HUES64 (cell line): Measurements from ENCODE around the gene POM121L2. TPM values are rescaled to one million over a fixed set of nuclear protein-coding genes. Genes with fewer than 3 reads are reported as not detected.
A peak's percentile ranks its signal among the peaks of the same experiment; 100 is the strongest.

Experiments
- H3K27ac ChIP-seq: 2 replicates; pipeline ENCODE4 v1.7.0; 2013; ENCODE audit warnings: low read depth, low read length, inconsistent platforms
- H3K27me3 ChIP-seq: 2 replicates; pipeline ENCODE4 v1.6.1; 2013; ENCODE audit warnings: mild to moderate bottlenecking, low read length; ENCODE audit not compliant: insufficient read depth
- H3K36me3 ChIP-seq: 2 replicates; pipeline ENCODE4 v1.6.1; 2013; ENCODE audit warnings: mild to moderate bottlenecking, low read length; ENCODE audit not compliant: insufficient read depth
- H3K4me1 ChIP-seq: 2 replicates; pipeline ENCODE4 v1.6.1; 2013; ENCODE audit warnings: mild to moderate bottlenecking, low read length, moderate library complexity; ENCODE audit not compliant: insufficient read depth
- H3K4me3 ChIP-seq: 2 replicates; pipeline ENCODE4 v1.5.1; 2013; ENCODE audit warnings: mild to moderate bottlenecking, low read length, moderate library complexity
- H3K9ac ChIP-seq: 2 replicates; pipeline ENCODE4 v1.6.1; 2013; ENCODE audit warnings: mild to moderate bottlenecking, low read depth, low read length
- H3K9me3 ChIP-seq: 2 replicates; pipeline ENCODE4 v1.6.1; 2013; ENCODE audit warnings: low read depth, low read length; ENCODE audit not compliant: insufficient read depth
- WGBS: fragments of 150-250, 120-280 bp; methylation state at CpG from one replicate; pipeline ENCODE4 v1.1.7; 2013; ENCODE audit warnings: missing lambda C conversion rate; 5-methylcytosine and 5-hydroxymethylcytosine counted together
- polyA plus RNA-seq, 2 experiments: library from polyadenylated mRNA; stranded (reverse); fragments of 50-300 nt; gene quantifications; one replicate each; pipeline ENCODE4 v1.2.3, GENCODE V29; 2013

POM121L2 gene
- not detected for polyA plus RNA-seq (2013, experiment 1 of 2)
- polyA plus RNA-seq (2013, experiment 2 of 2) = not detected

GRCh38 chr6:27312146-27312949 is at the start of gene POM121L2:
TSS of gene POM121L2 (minus strand) at chr6:27312273. CDS start at chr6:27312170, 103 bp downstream.
- H3K36me3 ChIP-seq = no peaks in the 10 kb centered on the region
- peaks cover 65% of the 10 kb centered on the region for H3K27me3 ChIP-seq
- 1% methylated on average over 64 of the region's 64 CpGs for WGBS
- H3K27ac ChIP-seq = no peak within 1 kb of the TSS
- peak within 1 kb of the TSS; percentile 67 for H3K4me3 ChIP-seq
- no peak within 1 kb of the TSS for H3K9ac ChIP-seq
- no peaks in the 10 kb centered on the region; the same call in 1 of the 2 replicates for H3K9me3 ChIP-seq
- 0 out of 2 replicates have a peak, but pooled peaks cover 2% of the 10 kb centered on the region for H3K4me1 ChIP-seq

GRCh38 chr6:27359231-27359630 is 47.2 kb upstream of the POM121L2 start:
- Histone ChIP-seq H3K4me1 (no peaks in the 10 kb centered on the region), H3K36me3 (peaks cover 38% of the 10 kb centered on the region), H3K27ac (no peak overlapping the region), H3K4me3 (no peak overlapping the region), H3K27me3 (no peaks in the 10 kb centered on the region), H3K9ac (no peak overlapping the region), H3K9me3 (peaks cover 46% of the 10 kb centered on the region)
- no CpG with 5 or more reads among the region's 1 CpG for whole genome bisulfite sequencing

GRCh38 chr6:27358786-27359185 is 46.7 kb upstream of the POM121L2 start:
- Histone ChIP-seq H3K9me3 (peaks cover 46% of the 10 kb centered on the region), H3K27ac (no peak overlapping the region), H3K4me1 (no peaks in the 10 kb centered on the region), H3K36me3 (peaks cover 38% of the 10 kb centered on the region), H3K27me3 (no peaks in the 10 kb centered on the region), H3K4me3 (no peak overlapping the region), H3K9ac (no peak overlapping the region)
- WGBS = 80% methylated on average over 1 of the region's 2 CpGs

GRCh38 chr6:27352850-27353249 is 40.8 kb upstream of the POM121L2 start:
- Histone ChIP-seq H3K9ac (no peak overlapping the region), H3K36me3 (no peaks in the 10 kb centered on the region), H3K27ac (no peak overlapping the region), H3K4me3 (no peak overlapping the region), H3K27me3 (no peaks in the 10 kb centered on the region), H3K4me1 (no peaks in the 10 kb centered on the region), H3K9me3 (peaks cover 11% of the 10 kb centered on the region)
- 95% methylated on average over 3 of the region's 4 CpGs for WGBS

- Histone ChIP-seq H3K4me1 (no peaks in the 10 kb centered on the region; the same call in 1 of the 2 replicates), H3K4me3 (peak overlapping the region; percentile 89; the same call in 1 of the 2 replicates), H3K9me3 (no peaks in the 10 kb centered on the region), H3K36me3 (no peaks in the 10 kb centered on the region), H3K27me3 (peaks cover 8% of the 10 kb centered on the region; the same call in 1 of the 2 replicates), H3K27ac (no peak overlapping the region), H3K9ac (no peak overlapping the region)
- WGBS = 93% methylated on average over 10 of the region's 10 CpGs
These were observed 22.1 kb upstream of the POM121L2 start for GRCh38 chr6:27334141-27334540.

- Histone ChIP-seq H3K4me1 (no peaks in the 10 kb centered on the region; the same call in 1 of the 2 replicates), H3K9me3 (no peaks in the 10 kb centered on the region), H3K4me3 (peak overlapping the region; percentile 89), H3K36me3 (no peaks in the 10 kb centered on the region), H3K9ac (no peak overlapping the region), H3K27ac (no peak overlapping the region), H3K27me3 (peaks cover 8% of the 10 kb centered on the region; the same call in 1 of the 2 replicates)
- 74% methylated on average over 3 of the region's 3 CpGs for WGBS
These were observed 21.6 kb upstream of the POM121L2 start for GRCh38 chr6:27333642-27334040.

- WGBS = 8% methylated on average over 30 of the region's 32 CpGs
- no peak overlapping the region for H3K27ac ChIP-seq
These were observed 20.9 kb upstream of the POM121L2 start for GRCh38 chr6:27332692-27333641.

GRCh38 chr6:27327023-27327738 is 15.1 kb upstream of the POM121L2 start:
- no peak overlapping the region for H3K9ac ChIP-seq
- no peaks in the 10 kb centered on the region for H3K9me3 ChIP-seq
- H3K27me3 ChIP-seq = 0 out of 2 replicates have a peak, but pooled peaks cover 5% of the 10 kb centered on the region
- H3K4me3 ChIP-seq = no peak overlapping the region
- WGBS = no CpG with 5 or more reads among the region's 1 CpG
- H3K27ac ChIP-seq = no peak overlapping the region
- no peaks in the 10 kb centered on the region; the same call in 1 of the 2 replicates for H3K4me1 ChIP-seq
- H3K36me3 ChIP-seq = no peaks in the 10 kb centered on the region

More at GRCh38 chr6:27332692-27333641, 20.9 kb upstream of the POM121L2 start:
- peak overlapping the region; percentile 71 for H3K9ac ChIP-seq
- peak overlapping the region; percentile 89 for H3K4me3 ChIP-seq
- H3K4me1 ChIP-seq = no peaks in the 10 kb centered on the region; the same call in 1 of the 2 replicates
- H3K27me3 ChIP-seq = peaks cover 8% of the 10 kb centered on the region; the same call in 1 of the 2 replicates
- no peaks in the 10 kb centered on the region for H3K36me3 ChIP-seq
- H3K9me3 ChIP-seq = no peaks in the 10 kb centered on the region

- H3K9me3 ChIP-seq = no peaks in the 10 kb centered on the region
- WGBS = 79% methylated on average over 3 of the region's 4 CpGs
These were observed 9.8 kb upstream of the POM121L2 start for GRCh38 chr6:27321901-27322300.

GRCh38 chr6:27321370-27321769 is 9.3 kb upstream of the POM121L2 start:
- H3K27ac ChIP-seq = no peak overlapping the region
- H3K36me3 ChIP-seq = no peaks in the 10 kb centered on the region
- H3K4me1 ChIP-seq = no peaks in the 10 kb centered on the region
- no peak overlapping the region for H3K4me3 ChIP-seq
- H3K9ac ChIP-seq = no peak overlapping the region
- H3K27me3 ChIP-seq = 0 out of 2 replicates have a peak, but pooled peaks cover 5% of the 10 kb centered on the region
- H3K9me3 ChIP-seq = no peaks in the 10 kb centered on the region

More at GRCh38 chr6:27321901-27322300, 9.8 kb upstream of the POM121L2 start:
- 0 out of 2 replicates have a peak, but pooled peaks cover 5% of the 10 kb centered on the region for H3K27me3 ChIP-seq
- H3K9ac ChIP-seq = no peak overlapping the region
- H3K4me1 ChIP-seq = no peaks in the 10 kb centered on the region
- no peak overlapping the region for H3K27ac ChIP-seq
- no peak overlapping the region for H3K4me3 ChIP-seq
- no peaks in the 10 kb centered on the region for H3K36me3 ChIP-seq
